Right atrium auricular region (tissue), 2 donors: Measurements from ENCODE around the gene PVALEF. TPM values are rescaled to one million over a fixed set of nuclear protein-coding genes. Genes with fewer than 3 reads are reported as not detected.
"Not testable (repeated sequence)": the region's sequence is repeated elsewhere in the genome, so short reads cannot be mapped to it uniquely, and the experiment has no call there.

Experiments used
- DNase-seq: peaks from one replicate; pipeline ENCODE4 v3.0.0-alpha.2; 2019; ENCODE audit warnings: low spot score
- H3K27ac ChIP-seq, 2 donors: fragments of 200-600 bp; sonication (generic); 1 replicate in 1 of 2; 2 replicates in 1 of 2; pipeline ENCODE4 v1.5.1; 2016 to 2019
- H3K27me3 ChIP-seq, 2 donors: fragments of 200-600 bp; sonication (generic); one replicate each; pipeline versions ENCODE4 v1.5.1 to v1.6.0; 2017 to 2019
- H3K36me3 ChIP-seq: fragments of 200-600 bp; sonication (generic); one replicate; pipeline ENCODE4 v1.5.1; 2016
- H3K4me1 ChIP-seq, 2 donors: fragments of 200-600 bp; sonication (generic); one replicate each; pipeline versions ENCODE4 v1.5.1 to v1.6.0; 2017 to 2019
- H3K4me3 ChIP-seq, 2 donors: fragments of 200-600 bp; sonication (generic); 1 replicate in 1 of 2; 2 replicates in 1 of 2; pipeline ENCODE4 v1.5.1; 2017 to 2019; ENCODE audit warnings: mild to moderate bottlenecking in 1 of 2, moderate library complexity in 1 of 2
- H3K9me3 ChIP-seq, 2 donors: fragments of 200-600 bp; sonication (generic); one replicate each; pipeline ENCODE4 v1.5.1; 2019
- CTCF ChIP-seq, 2 donors: fragments of 200-600 bp; sonication (generic); IDR thresholded peaks; one replicate each; pipeline ENCODE4 v1.5.1; 2019; ENCODE audit warnings: antibody characterized with exemption in 2 of 2
- total RNA-seq, 2 donors: library from RNA; depleted of rRNA; stranded (reverse); fragments of >200 nt; gene quantifications; one replicate each; pipeline ENCODE4 v1.1.0, GENCODE V29; 2016

Gene PVALEF
- total RNA-seq, 2 donors from 2014 or later, result not detected

- peaks cover 0 to 25% of the 10 kb centered on the region in 2 donors for H3K4me1 ChIP-seq
- H3K27ac ChIP-seq, result no peak overlapping the region
- no peak for TF ChIP-seq CTCF (IDR thresholded peaks at IDR 0.05)
- no peaks in the 10 kb centered on the region for H3K9me3 ChIP-seq
- no peaks in the 10 kb centered on the region for H3K27me3 ChIP-seq
- no peak for DNase-seq
- peak overlapping the region in 1 of 2 donors; percentile 88 for H3K4me3 ChIP-seq
- no peaks in the 10 kb centered on the region for H3K36me3 ChIP-seq
These were observed 56.1 kb downstream of the PVALEF start for GRCh38 chr17:81221371-81221841.

DNA sequence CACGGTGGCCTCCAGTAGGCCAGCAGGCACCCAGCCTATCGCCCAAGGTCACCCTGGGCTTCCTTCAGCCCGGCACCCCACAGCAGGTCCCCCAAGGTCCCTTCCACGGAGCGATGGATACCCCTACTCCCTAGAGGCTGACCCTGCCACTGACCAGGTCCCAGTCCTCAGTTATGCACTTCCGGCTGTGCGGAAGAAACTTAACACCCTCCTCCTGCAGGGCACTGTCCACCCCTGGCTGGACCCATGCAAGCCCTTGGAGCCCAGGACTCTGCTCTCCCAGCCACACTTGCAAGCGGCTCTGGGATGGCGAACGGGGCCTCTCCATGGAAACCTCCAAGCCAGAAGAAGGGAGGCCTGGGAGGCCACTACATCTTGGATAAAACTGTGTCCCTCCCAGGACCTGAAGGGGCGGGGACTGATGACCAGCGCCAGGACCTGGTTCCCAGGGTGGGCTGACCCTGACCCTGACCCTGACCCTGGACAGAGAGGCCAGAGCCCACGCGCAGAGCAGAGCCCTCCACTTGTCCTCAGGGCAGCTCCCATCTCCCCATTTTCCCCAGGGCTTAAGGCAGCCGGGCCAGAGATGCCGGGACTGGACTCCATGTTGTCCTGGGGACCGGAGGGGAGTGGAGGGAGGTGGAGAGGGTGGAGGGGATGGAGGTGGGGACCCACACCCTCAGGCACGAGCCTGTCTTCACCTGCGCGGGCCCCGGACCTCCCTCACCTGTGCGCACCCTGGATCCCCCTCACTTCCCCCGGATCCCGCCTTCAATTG, 56.7 kb downstream of the PVALEF start:
- no peak for DNase-seq
- Histone ChIP-seq H3K4me1 (peaks cover 0 to 25% of the 10 kb centered on the region in 2 donors), H3K27me3 (no peaks in the 10 kb centered on the region), H3K9me3 (no peaks in the 10 kb centered on the region), H3K36me3 (no peaks in the 10 kb centered on the region), H3K4me3 (peak overlapping the region; percentile 65 to 88), H3K27ac (no peak overlapping the region)
- TF ChIP-seq CTCF (IDR thresholded peaks at IDR 0.05), result no peak

- H3K36me3 ChIP-seq, result no peaks in the 10 kb centered on the region
- no peak for TF ChIP-seq CTCF (IDR thresholded peaks at IDR 0.05)
- peaks cover 0 to 25% of the 10 kb centered on the region in 2 donors for H3K4me1 ChIP-seq
- no peaks in the 10 kb centered on the region for H3K9me3 ChIP-seq
- H3K4me3 ChIP-seq, result peak overlapping the region; percentile 65 to 88
- H3K27ac ChIP-seq, result no peak overlapping the region
- no peaks in the 10 kb centered on the region for H3K27me3 ChIP-seq
- DNase-seq, result no peak
These were observed 57.3 kb downstream of the PVALEF start for GRCh38 chr17:81222620-81222905.

DNA sequence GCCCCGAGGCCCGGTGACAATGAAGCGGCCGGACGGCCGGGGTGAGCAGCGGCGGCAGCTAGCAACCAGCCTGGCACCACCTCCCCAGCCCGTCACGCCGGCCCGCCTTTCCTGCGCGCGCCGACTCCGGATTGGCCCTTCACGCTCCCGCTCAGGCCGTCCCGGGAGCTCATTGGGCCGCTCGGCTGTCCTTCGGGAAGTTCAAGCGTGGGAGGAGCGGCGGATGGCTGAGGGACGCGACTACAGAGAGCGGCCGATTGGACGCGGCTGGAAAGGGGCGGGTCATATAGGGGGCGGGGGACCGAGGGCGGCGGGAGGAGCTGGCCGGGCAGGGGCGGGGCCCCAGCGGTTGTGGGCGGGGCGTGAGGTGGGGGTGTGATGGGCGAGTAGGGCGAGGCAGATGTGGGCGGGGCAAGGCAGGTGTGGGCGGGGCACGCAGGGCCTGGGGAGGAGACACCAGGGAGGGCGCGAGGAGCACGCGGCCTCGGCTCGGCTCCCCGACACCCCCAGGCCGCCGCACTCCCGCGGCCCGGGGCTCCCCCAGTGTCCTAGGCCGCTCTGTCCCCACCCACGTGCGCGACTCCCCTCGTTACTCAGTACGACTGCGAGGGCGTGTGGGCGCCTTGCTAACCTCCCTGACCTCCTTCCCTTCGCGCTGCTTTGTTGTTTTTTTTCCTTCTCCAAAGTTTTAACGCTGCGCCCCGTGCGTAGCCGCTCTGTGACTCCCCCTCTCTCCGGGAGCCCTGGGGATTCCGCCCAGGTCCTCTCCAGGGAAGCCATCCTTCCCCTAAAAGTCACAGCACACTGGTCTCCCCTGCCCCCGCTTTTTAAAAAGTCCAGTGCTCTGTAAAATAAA, 57.8 kb downstream of the PVALEF start, which contains the start of gene CEP131:
TSS of gene CEP131 (minus strand) at position 60 of the 856 bp plus-strand sequence. CDS start 2,909 bp downstream, outside the sequence.
- no peak within 1 kb of the TSS for H3K27ac ChIP-seq
- DNase-seq, result peak; percentile 98
- peak within 1 kb of the TSS; percentile 65 to 88 for H3K4me3 ChIP-seq
- H3K27me3 ChIP-seq, result no peaks in the 10 kb centered on the region
- H3K4me1 ChIP-seq, result peaks cover 0 to 25% of the 10 kb centered on the region in 2 donors
- no peak for TF ChIP-seq CTCF (IDR thresholded peaks at IDR 0.05)
- no peaks in the 10 kb centered on the region for H3K36me3 ChIP-seq
- no peaks in the 10 kb centered on the region for H3K9me3 ChIP-seq

GRCh38 chr17:81223762-81224130, 58.4 kb downstream of the PVALEF start:
- DNase-seq, result no peak
- no peaks in the 10 kb centered on the region for H3K27me3 ChIP-seq
- no peak overlapping the region for H3K27ac ChIP-seq
- TF ChIP-seq CTCF (IDR thresholded peaks at IDR 0.05), result no peak
- H3K36me3 ChIP-seq, result no peaks in the 10 kb centered on the region
- peaks cover 0 to 25% of the 10 kb centered on the region in 2 donors for H3K4me1 ChIP-seq
- H3K4me3 ChIP-seq, result peak overlapping the region in 1 of 2 donors; percentile 88
- no peaks in the 10 kb centered on the region for H3K9me3 ChIP-seq

DNA sequence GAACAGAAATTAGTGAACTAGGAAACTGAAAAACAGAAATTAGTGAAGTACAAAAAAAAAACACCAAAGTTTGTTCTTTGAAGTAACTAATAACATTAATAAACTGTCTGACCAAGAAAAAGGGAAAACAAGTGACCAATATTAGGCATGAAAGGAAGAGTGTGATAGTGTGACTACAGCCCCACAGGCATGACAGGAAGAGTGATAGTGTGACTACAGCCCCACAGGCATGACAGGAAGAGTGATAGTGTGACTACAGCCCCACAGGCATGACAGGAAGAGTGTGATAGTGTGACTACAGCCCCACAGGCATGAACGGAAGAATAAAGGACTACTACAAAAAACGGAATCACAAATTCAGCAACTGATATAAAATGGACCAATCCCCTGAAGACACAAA, 62.3 kb downstream of the PVALEF start:
- H3K27ac ChIP-seq, H3K9me3 ChIP-seq, H3K4me3 ChIP-seq: not testable (repeated sequence)

More for the DNA sequence above, 62.3 kb downstream of the PVALEF start:
- not testable (repeated sequence) for H3K27me3 ChIP-seq, DNase-seq, H3K4me1 ChIP-seq
- H3K36me3 ChIP-seq, result peaks cover 18% of the 10 kb centered on the region
